ENCODE results near the gene PRAMEF2. TPM values are rescaled to one million over a fixed set of nuclear protein-coding genes. Genes with fewer than 3 reads are reported as not detected.
"Not testable (repeated sequence)": the region's sequence is repeated elsewhere in the genome, so short reads cannot be mapped to it uniquely, and the experiment has no call there.

PRAMEF2 gene
- total RNA-seq (not detected), polyA plus RNA-seq (not detected)
- long read RNA-seq, donor 1 = 0 reads
- long read RNA-seq, donor 2, partial matches to known transcripts = 0 of 1 reads
- long read RNA-seq, donor 2, other reads (novel, unspliced or antisense) = 0 of 1 reads
- long read RNA-seq, donor 3 = 0 reads

- H3K27ac ChIP-seq; H3K4me3 ChIP-seq; intact Hi-C loops (cut with DNase I); DNase-seq; H3K27me3 ChIP-seq; H3K4me1 ChIP-seq (ENCODE audit: insufficient read depth); H3K9me3 ChIP-seq; H3K36me3 ChIP-seq: not testable (repeated sequence)
- WGBS, 3 donors = 53 to 58% (median 56%) methylated on average over 2 of the region's 2 CpGs
These were observed at the start of gene PRAMEF2 for GRCh38 chr1:12856786-12857185. Gene PRAMEF2 (plus strand): TSS chr1:12857086. CDS start chr1:12859010, 1,924 bp downstream.

GRCh38 chr1:12809933-12810332 lies 47.0 kb upstream of the PRAMEF2 start:
- Histone ChIP-seq H3K4me3 (no peak overlapping the region), H3K9me3 (no peaks in the 10 kb centered on the region), H3K36me3 (no peaks in the 10 kb centered on the region), H3K4me1 (ENCODE audit: insufficient read depth) (no peaks in the 10 kb centered on the region), H3K27me3 (no peaks in the 10 kb centered on the region), H3K27ac (no peak overlapping the region)
- TF ChIP-seq POLR2A (IDR thresholded peaks at IDR 0.05) (no peak), EP300 (IDR thresholded peaks at IDR 0.05) (no peak)
- intact Hi-C loops (cut with DNase I) = no loop called here
- WGBS, 3 donors = 63 to 90% (median 74%) methylated on average over 1 of the region's 1 CpG
- no peak for DNase-seq

GRCh38 chr1:12810691-12811408 lies 46.0 kb upstream of the PRAMEF2 start:
- no peak for DNase-seq
- Histone ChIP-seq H3K36me3 (no peaks in the 10 kb centered on the region), H3K4me1 (ENCODE audit: insufficient read depth) (no peaks in the 10 kb centered on the region), H3K27me3 (no peaks in the 10 kb centered on the region), H3K4me3 (no peak overlapping the region), H3K27ac (no peak overlapping the region), H3K9me3 (no peaks in the 10 kb centered on the region)
- intact Hi-C loops (cut with DNase I) = no loop called here
- no peak for TF ChIP-seq EP300 (IDR thresholded peaks at IDR 0.05)
- 60 to 79% (median 61%) methylated on average over 5 of the region's 5 CpGs for WGBS, 3 donors

- WGBS, 3 donors = 44 to 54% (median 49%) methylated on average over 2 of the region's 2 CpGs
These were observed 45.5 kb upstream of the PRAMEF2 start for GRCh38 chr1:12811409-12811784.

GRCh38 chr1:12819061-12819460 lies 37.8 kb upstream of the PRAMEF2 start:
- H3K27ac ChIP-seq; DNase-seq; H3K4me3 ChIP-seq; H3K36me3 ChIP-seq; H3K4me1 ChIP-seq (ENCODE audit: insufficient read depth); H3K9me3 ChIP-seq; H3K27me3 ChIP-seq; intact Hi-C loops (cut with DNase I): not testable (repeated sequence)
- WGBS, 3 donors = 66 to 73% (median 70%) methylated on average over 6 of the region's 6 CpGs

More at GRCh38 chr1:12811409-12811784, 45.5 kb upstream of the PRAMEF2 start:
- H3K27me3 ChIP-seq = no peaks in the 10 kb centered on the region
- TF ChIP-seq CTCF (IDR thresholded peaks at IDR 0.05) = no peak
- TF ChIP-seq EP300 (IDR thresholded peaks at IDR 0.05) = no peak
- no peak for TF ChIP-seq POLR2A (IDR thresholded peaks at IDR 0.05)
- no peak overlapping the region for H3K27ac ChIP-seq
- no peak overlapping the region for H3K4me3 ChIP-seq
- intact Hi-C loops (cut with DNase I) = no loop called here
- no peaks in the 10 kb centered on the region for H3K4me1 ChIP-seq (ENCODE audit: insufficient read depth)
- DNase-seq = no peak
- H3K9me3 ChIP-seq = no peaks in the 10 kb centered on the region
- no peaks in the 10 kb centered on the region for H3K36me3 ChIP-seq

- H3K27ac ChIP-seq; DNase-seq; intact Hi-C loops (cut with DNase I); H3K4me3 ChIP-seq; H3K4me1 ChIP-seq (ENCODE audit: insufficient read depth); H3K36me3 ChIP-seq; H3K27me3 ChIP-seq; H3K9me3 ChIP-seq: not testable (repeated sequence)
- 48 to 61% (median 55%) methylated on average over 3 of the region's 3 CpGs for WGBS, 3 donors
These were observed 25.6 kb upstream of the PRAMEF2 start, which contains the start of gene PRAMEF11 for GRCh38 chr1:12831310-12831709. Gene PRAMEF11 (minus strand): TSS chr1:12831410. CDS start chr1:12828789, 2,621 bp downstream.

- WGBS, 3 donors = 29 to 58% (median 46%) methylated on average over 2 of the region's 2 CpGs
- intact Hi-C loops (cut with DNase I) = not testable (repeated sequence)
These were observed 23.6 kb upstream of the PRAMEF2 start for GRCh38 chr1:12833251-12833650.

GRCh38 chr1:12848620-12849019 lies 8.3 kb upstream of the PRAMEF2 start, which contains the start of gene HNRNPCL1:
Gene HNRNPCL1 (minus strand): TSS chr1:12848720. CDS start chr1:12848289, 431 bp downstream.
- H3K27ac ChIP-seq; DNase-seq; H3K27me3 ChIP-seq; intact Hi-C loops (cut with DNase I); H3K9me3 ChIP-seq; H3K4me1 ChIP-seq (ENCODE audit: insufficient read depth); H3K4me3 ChIP-seq; H3K36me3 ChIP-seq: not testable (repeated sequence)
- 81 to 93% (median 81%) methylated on average over 7 of the region's 7 CpGs for WGBS, 3 donors

More at GRCh38 chr1:12833251-12833650, 23.6 kb upstream of the PRAMEF2 start:
- not testable (repeated sequence) for H3K27ac ChIP-seq; DNase-seq; H3K36me3 ChIP-seq; H3K9me3 ChIP-seq; H3K27me3 ChIP-seq; H3K4me3 ChIP-seq; H3K4me1 ChIP-seq (ENCODE audit: insufficient read depth)

Data from ovary (tissue), 10 donors.